HepG2 (cell line): ENCODE measurements around the gene PNLIPRP2. TPM values are rescaled to one million over a fixed set of nuclear protein-coding genes. Genes with fewer than 3 reads are reported as not detected.

ENCODE experiments used
- HNRNPLL ChIP-seq: fragments of 200-400 bp; formaldehyde crosslinking; IDR thresholded peaks from 2 replicates; pipeline ENCODE4 v1.6.1; 2017; ENCODE audit warnings: mild to moderate bottlenecking, low read depth, low read length; ENCODE audit not compliant: poor library complexity, severe bottlenecking
- MAF1 ChIP-seq: sonication (generic); formaldehyde crosslinking; IDR thresholded peaks from 2 replicates; pipeline ENCODE4 v1.5.0; 2020; ENCODE audit warnings: missing genetic modification reagents, borderline replicate concordance
- MEIS1 ChIP-seq: sonication (generic); formaldehyde crosslinking; IDR thresholded peaks from 2 replicates; pipeline ENCODE4 v1.9.0; 2021; ENCODE audit warnings: mild to moderate bottlenecking, missing genetic modification reagents, moderate library complexity, borderline replicate concordance
- ZNF124 ChIP-seq: sonication (generic); formaldehyde crosslinking; IDR thresholded peaks from 2 replicates; pipeline ENCODE4 v1.4.0; 2020; ENCODE audit warnings: missing genetic modification reagents
- polyA plus RNA-seq, 8 experiments: library from polyadenylated mRNA; depleted of rRNA in 3 of 8; stranded (reverse) in 7 of 8; unstranded in 1 of 8; fragments of >200 nt; fragmentation: Illumina TruSeq in 4 of 8; extraction: Trizol in 4 of 8; gene quantifications; 2 replicates each; pipeline versions ENCODE4 v1.2.1 to v1.2.3, GENCODE V29; 2011 to 2016; ENCODE audit warnings: low read depth in 4 of 8, missing spikeins in 1 of 8, mixed read lengths in 1 of 8; ENCODE audit not compliant: insufficient read depth in 1 of 8
- total RNA-seq, 5 experiments: library from RNA; depleted of rRNA; stranded (reverse); fragments of >200 nt; fragmentation: Illumina TruSeq; extraction: Trizol; gene quantifications; 2 replicates each; pipeline ENCODE4 v1.2.3, GENCODE V29; 2016; ENCODE audit warnings: low read depth in 1 of 5
- TF ChIP-seq, protein P1 (sequence below): sonication (generic); formaldehyde crosslinking; IDR thresholded peaks from 2 replicates; pipeline ENCODE4 v1.4.0; 2020; ENCODE audit warnings: missing genetic modification reagents, borderline replicate concordance
- TF ChIP-seq, protein P2 (sequence below): sonication (generic); formaldehyde crosslinking; IDR thresholded peaks from 2 replicates; pipeline ENCODE4 v1.4.0; 2020; ENCODE audit warnings: low read depth, missing genetic modification reagents
- TF ChIP-seq, protein P3 (sequence below): sonication (generic); formaldehyde crosslinking; IDR thresholded peaks from 2 replicates; pipeline ENCODE4 v1.8.0; 2022; ENCODE audit warnings: low read depth, missing genetic modification reagents
- TF ChIP-seq, protein P4 (sequence below): sonication (generic); formaldehyde crosslinking; IDR thresholded peaks from 2 replicates; pipeline ENCODE4 v1.4.0; 2020; ENCODE audit warnings: low read depth, mild to moderate bottlenecking, missing genetic modification reagents

PNLIPRP2 gene
- total and polyA plus RNA-seq, 2 of the 13 experiments (the other 11 are each of a cell fraction or from before 2014, with no cell fraction given) = 0.21 to 0.97 TPM

DNA sequence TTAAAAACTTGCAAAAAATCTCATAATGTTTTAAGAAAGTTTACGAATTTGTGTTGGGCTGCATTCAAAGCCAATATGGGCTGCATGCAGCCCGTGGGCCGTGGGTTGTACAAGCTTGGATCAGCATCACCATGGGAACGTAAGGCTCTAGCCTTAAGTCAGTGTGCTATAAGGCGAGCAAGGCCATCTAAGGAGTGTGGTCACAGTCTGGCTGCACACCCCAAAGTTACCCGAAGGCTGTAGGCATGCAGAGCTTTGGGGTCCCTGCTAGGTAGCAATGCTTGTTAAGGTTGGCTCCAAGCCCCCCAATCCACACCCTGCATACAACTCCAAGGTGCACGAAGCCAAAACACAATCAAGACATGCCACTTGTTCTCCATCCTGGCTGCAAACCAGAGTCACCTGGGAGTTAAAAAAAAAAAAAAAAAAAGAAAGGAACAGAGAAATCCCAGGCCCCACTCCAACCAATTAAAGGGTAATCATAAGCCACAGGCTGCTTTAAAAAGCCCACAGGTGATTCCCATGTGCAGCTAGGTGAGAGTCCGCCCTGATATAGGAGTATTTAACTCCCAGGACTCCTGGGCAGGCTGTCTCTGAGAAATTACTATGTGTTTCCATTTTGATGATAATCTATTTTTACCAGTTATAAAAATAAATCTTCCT, 8.5 kb upstream of the PNLIPRP2 start (continued):
- TF ChIP-seq, protein P1, sequence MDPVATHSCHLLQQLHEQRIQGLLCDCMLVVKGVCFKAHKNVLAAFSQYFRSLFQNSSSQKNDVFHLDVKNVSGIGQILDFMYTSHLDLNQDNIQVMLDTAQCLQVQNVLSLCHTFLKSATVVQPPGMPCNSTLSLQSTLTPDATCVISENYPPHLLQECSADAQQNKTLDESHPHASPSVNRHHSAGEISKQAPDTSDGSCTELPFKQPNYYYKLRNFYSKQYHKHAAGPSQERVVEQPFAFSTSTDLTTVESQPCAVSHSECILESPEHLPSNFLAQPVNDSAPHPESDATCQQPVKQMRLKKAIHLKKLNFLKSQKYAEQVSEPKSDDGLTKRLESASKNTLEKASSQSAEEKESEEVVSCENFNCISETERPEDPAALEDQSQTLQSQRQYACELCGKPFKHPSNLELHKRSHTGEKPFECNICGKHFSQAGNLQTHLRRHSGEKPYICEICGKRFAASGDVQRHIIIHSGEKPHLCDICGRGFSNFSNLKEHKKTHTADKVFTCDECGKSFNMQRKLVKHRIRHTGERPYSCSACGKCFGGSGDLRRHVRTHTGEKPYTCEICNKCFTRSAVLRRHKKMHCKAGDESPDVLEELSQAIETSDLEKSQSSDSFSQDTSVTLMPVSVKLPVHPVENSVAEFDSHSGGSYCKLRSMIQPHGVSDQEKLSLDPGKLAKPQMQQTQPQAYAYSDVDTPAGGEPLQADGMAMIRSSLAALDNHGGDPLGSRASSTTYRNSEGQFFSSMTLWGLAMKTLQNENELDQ = no peak
- TF ChIP-seq MAF1 (CRISPR knock-in tag) = no peak
- TF ChIP-seq, protein P2, sequence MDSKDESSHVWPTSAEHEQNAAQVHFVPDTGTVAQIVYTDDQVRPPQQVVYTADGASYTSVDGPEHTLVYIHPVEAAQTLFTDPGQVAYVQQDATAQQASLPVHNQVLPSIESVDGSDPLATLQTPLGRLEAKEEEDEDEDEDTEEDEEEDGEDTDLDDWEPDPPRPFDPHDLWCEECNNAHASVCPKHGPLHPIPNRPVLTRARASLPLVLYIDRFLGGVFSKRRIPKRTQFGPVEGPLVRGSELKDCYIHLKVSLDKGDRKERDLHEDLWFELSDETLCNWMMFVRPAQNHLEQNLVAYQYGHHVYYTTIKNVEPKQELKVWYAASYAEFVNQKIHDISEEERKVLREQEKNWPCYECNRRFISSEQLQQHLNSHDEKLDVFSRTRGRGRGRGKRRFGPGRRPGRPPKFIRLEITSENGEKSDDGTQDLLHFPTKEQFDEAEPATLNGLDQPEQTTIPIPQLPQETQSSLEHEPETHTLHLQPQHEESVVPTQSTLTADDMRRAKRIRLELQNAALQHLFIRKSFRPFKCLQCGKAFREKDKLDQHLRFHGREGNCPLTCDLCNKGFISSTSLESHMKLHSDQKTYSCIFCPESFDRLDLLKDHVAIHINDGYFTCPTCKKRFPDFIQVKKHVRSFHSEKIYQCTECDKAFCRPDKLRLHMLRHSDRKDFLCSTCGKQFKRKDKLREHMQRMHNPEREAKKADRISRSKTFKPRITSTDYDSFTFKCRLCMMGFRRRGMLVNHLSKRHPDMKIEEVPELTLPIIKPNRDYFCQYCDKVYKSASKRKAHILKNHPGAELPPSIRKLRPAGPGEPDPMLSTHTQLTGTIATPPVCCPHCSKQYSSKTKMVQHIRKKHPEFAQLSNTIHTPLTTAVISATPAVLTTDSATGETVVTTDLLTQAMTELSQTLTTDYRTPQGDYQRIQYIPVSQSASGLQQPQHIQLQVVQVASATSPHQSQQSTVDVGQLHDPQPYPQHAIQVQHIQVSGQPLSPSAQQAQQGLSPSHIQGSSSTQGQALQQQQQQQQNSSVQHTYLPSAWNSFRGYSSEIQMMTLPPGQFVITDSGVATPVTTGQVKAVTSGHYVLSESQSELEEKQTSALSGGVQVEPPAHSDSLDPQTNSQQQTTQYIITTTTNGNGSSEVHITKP (CRISPR knock-in tag) = no peak
- TF ChIP-seq, protein P3, sequence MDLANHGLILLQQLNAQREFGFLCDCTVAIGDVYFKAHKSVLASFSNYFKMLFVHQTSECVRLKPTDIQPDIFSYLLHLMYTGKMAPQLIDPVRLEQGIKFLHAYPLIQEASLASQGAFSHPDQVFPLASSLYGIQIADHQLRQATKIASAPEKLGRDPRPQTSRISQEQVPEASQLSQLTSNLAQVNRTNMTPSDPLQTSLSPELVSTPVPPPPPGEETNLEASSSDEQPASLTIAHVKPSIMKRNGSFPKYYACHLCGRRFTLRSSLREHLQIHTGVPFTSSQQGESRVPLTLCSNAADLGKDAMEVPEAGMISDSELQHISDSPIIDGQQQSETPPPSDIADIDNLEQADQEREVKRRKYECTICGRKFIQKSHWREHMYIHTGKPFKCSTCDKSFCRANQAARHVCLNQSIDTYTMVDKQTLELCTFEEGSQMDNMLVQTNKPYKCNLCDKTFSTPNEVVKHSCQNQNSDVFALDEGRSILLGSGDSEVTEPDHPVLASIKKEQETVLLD (CRISPR knock-in tag) = no peak
- TF ChIP-seq, protein P4, sequence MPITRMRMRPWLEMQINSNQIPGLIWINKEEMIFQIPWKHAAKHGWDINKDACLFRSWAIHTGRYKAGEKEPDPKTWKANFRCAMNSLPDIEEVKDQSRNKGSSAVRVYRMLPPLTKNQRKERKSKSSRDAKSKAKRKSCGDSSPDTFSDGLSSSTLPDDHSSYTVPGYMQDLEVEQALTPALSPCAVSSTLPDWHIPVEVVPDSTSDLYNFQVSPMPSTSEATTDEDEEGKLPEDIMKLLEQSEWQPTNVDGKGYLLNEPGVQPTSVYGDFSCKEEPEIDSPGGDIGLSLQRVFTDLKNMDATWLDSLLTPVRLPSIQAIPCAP (CRISPR knock-in tag) = no peak
- TF ChIP-seq HNRNPLL = no peak
- TF ChIP-seq ZNF124 (CRISPR knock-in tag) = no peak
- TF ChIP-seq MEIS1 = no peak
